HG02943 (cell line): ENCODE measurements around the gene FOSL1.
"Not testable (repeated sequence)": the region's sequence is repeated elsewhere in the genome, so short reads cannot be mapped to it uniquely, and the experiment has no call there.

Experiments used
- ATAC-seq: cut with Tn5 transposase; IDR thresholded peaks from one replicate; pipeline ENCODE4 v1.9.1; 2021; ENCODE audit warnings: mild to moderate bottlenecking, low read depth, moderate library complexity; ENCODE audit not compliant: unreplicated experiment

The FOSL1 gene

DNA sequence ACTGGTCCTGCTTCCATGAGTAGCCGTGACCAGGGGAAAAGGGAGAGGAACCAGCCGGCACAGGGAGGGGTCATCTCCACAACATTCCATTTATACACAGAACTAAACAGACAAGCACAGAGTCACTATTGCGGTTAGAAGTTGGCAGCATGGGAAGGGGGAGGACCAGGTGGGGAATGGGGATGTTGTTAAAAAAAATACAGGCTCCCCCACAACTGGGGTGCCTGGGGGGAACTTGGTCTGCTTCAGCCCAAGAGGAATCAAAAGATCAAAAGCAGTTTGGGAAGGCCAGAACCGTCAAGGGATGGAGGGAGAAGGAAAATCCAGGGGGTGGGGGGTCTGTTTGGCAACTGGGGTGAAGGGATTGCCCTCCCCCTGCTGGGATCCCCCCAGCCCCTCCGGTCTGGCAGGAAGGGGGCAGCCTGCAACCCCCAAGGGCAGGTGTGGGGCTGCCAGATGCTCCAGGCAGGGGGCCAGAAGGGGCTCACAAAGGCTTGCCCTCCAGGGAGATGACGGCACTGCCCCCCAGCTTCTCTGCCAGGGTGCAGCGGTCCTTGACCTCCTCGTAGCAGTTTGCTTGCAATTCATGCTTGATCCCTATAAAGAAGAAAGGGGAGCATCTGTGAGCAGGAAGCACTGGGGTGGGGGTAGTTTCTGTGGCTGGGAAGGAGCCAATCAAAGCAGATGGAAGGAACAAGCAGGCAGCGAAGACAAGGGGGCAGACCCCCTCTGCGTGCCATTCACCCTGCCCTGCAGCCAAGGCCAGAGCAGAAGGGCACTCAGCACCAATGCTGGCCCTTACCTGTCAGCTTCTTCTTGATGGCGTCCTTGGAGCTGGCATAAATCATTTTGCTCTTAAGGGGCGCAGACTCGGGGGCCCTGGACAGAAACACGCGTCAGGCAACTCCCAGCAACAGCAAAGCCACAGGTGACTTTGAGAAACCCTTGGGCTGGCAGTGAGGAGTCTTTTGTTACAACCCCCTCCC, 45.0 kb downstream of the FOSL1 start:
- ATAC-seq, result no peak

DNA sequence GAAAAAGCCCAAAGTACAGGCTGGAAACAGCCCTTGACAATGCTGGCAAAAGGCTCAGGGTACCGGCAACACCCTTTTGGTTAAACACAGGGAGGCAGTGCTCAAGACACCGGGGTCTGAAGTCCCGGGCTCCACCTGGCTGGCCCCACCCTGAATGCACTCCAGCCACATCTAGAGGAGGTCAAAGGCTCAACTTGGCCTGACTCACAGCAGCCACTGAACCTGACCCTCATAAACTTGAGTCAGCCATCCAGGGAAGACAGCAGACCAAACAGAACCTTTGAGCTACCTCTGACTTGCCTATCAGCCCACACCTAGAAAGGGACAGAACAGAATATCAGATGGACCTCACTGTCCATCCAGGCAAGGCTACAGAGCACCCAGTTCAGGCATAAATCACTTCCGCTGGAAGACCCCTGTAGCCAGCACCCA, 46.0 kb downstream of the FOSL1 start:
- no peak for ATAC-seq

DNA sequence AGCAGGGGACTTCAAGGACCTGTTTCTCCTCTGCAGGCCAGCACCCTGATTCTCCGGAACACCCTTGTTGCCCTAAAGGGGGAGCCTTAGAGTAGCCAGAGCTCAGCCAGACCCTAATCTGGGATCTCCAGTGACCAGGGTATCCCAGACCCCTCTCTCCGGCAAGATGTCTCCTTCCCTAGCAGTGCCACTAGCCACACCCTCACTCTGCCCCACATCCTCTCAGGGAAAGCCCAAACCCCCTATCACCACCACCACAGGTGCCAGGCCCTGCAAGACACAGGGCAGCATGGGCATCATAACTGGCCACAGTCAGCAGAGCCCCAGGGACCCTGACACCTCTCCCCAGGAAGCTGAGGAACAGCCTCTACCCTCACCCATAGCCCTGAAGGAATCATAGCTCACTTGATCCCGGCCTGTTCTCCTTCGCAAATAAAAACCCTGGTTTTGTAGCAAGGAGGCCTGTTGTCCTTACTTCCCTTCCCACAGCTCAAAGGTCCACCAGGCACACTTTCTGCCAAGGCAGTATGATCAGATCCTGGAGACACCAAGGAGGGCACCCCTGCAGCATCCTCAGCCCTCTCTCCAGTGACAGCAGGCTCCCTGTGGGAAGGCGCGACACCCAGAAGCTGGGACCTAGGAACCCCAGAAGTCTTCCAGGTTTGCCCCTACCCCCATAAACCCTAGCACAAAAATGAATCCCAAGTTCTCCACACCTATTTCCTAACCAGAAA, 46.8 kb downstream of the FOSL1 start:
- ATAC-seq, result no peak

DNA sequence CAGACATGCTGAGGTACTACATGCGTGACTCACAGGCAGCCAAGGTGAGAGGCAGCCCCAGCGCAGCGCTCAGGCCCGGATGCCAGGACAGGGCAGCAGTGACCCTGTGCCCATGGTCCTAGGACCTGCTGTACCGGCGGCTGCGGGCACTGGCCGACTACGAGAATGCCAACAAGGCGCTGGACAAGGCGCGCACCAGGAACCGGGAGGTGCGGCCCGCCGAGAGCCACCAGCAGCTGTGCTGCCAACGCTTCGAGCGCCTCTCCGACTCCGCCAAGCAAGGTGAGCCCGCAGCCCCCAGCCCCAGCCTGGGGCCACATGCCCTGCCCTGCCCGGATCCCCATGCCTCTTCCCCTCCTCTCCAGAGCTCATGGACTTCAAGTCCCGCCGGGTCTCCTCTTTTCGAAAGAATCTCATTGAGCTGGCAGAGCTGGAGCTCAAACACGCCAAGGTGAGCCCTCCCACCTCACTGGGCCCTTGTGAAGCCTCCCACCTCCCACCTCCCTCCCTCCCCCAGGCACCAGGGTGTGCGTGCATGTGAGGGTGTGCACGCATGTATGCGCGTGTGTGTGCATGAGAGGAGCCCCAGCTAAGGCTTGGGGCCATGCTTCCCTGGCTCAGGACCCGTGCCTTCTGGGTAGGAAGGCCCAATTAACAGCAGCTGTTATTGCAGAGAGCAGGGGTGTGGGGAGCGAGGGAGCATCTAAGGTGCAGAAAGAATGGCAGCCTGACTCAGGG, 47.5 kb downstream of the FOSL1 start:
- no peak for ATAC-seq

DNA sequence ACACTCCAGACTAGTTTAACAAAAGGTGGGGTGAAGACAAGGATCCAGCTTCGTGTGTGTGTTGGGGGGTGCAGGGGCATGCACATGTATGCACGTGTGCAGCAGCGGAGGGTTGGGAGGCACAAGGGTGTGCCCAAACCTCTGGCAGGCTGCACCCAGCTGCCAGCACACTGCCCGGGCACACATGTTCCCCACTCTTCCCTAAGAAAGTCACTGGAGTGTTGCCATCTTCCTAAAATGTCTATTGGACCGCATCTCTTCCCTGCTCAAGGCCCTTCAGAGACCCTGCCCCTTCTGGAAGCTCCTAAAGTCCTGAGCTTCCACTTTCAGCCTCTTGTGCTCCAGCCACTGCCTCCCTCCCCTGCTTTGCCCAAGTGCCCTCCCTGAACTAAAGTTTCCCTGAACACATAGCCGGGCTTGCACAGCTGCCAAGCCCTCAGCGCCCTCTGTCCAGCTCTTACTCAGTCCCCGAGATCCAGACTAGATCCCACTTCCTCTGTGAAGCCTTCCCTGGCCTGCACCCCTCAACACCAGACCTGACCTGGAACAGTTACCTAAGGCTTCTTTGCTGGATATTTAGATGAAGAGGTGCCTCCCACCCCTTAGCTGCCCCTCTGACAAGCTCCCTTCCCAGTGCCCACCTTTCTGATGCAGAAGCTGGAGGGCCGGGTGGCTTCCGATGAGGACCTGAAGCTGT, 48.2 kb downstream of the FOSL1 start:
- no peak for ATAC-seq

DNA sequence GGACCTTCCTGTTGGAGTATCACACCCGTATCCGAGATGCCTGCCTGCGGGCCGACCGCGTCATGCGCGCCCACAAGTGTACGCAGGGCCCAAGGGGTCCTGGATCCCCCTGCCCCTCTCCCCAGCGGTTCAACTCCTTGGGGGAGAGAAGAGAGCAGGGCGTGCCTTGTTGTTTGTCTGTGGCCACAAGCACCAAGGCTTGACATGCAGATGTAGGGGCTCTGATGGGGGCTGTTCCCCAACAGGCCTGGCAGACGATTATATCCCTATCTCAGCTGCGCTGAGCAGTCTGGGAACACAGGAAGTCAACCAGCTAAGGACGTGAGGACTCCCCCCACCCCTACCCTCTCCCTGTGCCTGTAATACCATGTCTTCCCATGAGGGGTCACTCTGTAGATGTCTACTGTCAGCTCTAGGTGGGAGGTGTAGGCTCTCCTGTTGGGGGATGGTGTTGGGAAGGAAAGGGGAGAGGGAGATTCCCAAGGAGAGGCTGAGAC, 49.1 kb downstream of the FOSL1 start:
- no peak for ATAC-seq

DNA sequence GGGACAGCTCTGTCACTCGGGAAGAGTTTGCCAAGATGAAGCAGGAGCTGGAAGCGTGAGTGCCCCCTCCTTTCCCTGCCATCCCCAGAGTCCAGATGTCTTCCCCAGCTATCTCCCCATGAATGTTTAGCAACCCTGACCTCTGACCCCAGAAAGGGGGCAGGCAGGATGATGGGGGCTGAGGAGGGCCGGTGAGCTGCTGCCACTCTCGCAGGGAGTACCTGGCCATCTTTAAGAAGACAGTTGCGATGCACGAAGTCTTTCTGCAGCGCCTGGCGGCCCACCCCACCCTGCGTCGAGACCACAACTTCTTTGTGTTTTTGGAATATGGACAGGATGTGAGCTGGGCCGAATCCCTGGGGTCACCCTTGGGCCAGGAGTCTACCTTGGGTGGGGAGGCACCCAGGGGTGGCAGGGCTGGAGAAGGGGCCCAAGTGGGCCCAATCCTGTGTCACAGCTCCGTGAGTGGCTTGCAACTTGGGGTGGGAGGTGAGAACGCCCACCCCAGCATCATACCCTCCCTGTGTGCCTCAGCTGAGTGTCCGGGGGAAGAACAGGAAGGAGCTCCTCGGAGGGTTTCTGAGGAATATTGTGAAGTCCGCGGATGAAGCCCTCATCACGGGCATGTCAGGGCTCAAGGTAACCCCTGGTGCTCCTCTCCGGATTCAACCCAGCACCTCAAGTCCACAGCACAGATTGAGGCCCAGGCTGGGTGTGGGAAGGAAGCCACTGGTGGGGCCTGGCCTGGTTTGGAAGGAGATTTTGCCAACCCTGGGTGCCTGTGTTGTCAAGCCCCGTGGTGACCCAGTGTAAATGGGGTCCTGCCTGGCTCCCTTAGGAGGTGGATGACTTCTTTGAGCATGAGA, 49.7 kb downstream of the FOSL1 start:
- ATAC-seq, result no peak

DNA sequence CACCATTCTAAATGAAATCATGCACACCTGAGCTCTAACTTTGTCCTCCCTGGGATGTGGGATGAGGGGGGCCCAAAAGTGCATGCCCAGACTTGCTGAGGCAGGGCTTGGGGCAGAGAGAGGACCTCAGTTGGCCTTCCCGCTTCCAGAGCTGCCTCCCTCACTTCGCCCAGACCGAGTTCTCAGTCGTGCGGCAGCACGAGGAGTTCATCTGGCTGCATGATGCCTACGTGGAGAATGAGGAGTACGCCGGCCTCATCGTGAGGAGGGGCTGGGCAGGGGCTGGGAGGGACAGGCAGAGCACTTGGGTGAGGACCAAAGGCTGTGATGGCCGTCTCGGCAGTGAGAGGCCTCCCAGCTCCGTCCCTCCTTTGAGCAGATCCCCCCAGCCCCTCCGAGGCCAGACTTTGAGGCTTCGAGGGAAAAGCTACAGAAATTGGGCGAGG, 50.4 kb downstream of the FOSL1 start:
- ATAC-seq, result no peak

DNA sequence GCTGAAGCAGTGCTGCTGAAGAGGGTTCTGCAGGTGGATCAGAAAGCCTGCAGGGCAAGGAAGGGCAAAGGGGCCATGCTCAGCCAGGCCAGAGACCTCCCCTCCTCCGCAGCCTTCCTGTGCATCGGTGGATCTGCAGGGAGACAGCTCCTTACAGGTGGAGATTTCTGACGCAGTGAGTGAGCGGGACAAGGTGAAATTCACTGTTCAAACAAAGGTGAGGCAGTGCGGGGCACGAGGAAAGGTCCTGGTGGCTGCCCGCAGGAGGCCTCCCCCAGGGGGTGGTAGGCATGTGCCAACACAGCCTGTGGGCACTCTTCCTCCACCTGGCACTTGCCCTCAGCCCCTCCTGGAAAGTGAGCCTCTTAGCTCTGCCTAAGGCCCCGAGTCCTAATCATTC, 50.8 kb downstream of the FOSL1 start:
- ATAC-seq, result no peak

DNA sequence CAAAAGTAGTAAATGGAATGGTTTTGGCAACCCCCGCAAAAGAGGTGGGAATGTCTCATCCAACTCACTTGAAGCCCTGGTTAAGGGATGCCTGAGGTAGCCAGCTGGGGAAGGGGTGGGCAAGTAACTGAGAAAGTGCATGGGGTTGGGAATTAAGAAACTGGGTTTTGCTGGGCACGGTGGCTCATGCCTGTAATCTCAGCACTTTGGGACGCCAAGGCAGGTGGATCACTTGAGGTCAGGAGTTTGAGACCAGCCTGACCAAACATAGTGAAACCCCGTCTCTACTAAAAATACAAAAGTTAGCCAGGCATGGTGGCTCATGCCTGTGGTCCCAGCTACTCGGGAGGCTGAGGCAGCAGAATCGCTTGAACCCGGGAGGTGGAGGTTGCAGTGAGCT, 51.5 kb downstream of the FOSL1 start:
- not testable (repeated sequence) for ATAC-seq

DNA sequence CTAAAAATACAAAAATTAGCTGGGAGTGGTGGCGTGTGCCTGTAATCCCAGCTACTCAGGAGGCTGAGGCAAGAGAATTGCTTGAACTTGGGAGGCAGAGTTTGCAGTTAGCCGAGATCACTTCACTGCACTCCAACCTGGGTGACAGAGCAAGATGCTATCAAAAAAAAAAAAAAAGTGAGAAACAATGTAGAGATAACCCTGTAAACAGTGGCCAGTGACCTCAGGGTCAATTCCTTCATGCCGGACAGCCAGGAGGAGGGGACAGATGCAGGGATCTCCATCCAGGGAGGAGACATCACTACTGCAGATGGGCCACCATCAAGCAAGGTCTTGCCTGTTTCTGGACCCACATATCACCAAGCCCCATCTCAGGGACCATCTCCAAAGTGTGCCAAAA, 52.4 kb downstream of the FOSL1 start:
- ATAC-seq, result no peak

DNA sequence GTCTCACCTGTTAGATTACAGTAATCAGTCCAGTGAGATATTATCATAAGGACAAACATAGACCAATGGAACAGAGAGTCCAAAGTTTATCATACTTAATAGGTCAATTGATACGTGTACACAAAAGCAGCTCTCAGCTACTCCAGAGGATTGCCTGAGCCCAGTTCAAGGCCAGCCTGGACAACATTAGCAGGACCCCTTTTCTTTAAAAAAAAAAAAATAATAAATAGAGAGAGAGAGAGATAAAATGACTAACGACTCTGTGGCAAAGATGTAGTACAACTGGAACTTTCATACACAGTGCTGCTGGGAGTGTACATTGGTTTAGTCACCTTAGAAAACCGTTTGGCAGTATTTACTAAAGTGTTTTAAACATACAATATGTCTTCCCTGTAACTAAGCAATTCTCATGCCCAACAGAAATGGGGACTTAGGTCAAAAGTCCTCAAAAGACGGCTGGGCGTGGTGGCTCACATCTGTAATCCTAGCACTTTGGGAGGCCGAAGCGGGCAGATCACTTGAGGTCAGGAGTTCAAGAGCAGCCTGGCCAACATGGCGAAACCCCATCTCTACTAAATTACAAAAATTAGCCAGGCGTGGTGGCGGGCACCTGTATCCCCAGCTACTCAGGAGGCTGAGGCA, 55.8 kb downstream of the FOSL1 start:
- ATAC-seq, result no peak

DNA sequence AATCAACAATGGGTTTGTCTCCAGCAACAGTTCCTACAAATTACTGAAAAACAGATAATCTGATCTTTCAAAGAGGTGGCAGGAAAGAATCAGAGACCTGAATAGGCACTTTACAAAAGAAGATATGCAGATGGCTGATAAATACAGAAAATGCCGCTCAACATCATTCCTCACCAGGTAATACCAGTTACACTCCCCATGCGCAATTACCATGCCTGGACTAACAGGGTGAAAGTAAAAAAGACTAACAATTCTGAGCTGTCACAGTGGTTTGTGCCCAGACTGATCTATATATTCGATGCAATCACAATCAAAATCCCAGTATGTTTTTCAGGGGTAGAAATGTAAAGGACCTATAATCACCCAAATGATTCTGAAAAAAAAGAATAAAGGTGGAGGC, 56.4 kb downstream of the FOSL1 start:
- no peak for ATAC-seq

DNA sequence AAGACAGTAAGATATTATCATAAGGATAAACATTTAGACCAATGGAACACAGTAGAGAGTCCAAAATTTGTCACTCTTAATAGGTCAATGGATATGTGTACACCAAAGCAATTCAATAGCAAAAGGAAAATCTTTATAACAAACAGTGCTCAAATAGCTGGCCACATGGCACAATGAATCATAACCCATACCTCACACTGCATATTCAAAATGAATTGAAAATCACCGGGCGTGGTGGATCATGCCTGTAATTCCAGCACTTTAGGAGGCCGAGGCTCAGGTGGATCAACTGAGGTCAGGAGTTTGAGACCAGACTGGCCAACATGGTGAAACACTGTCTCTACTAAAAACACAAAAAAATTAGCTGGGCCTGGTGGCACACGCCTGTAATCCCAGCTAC, 58.0 kb downstream of the FOSL1 start:
- ATAC-seq, result no peak
